Measurements from ENCODE around the gene MT2A.

GRCh38 chr16:56577300-56577625 lies 31.1 kb upstream of the MT2A start:
- TF ChIP-seq, protein P1, sequence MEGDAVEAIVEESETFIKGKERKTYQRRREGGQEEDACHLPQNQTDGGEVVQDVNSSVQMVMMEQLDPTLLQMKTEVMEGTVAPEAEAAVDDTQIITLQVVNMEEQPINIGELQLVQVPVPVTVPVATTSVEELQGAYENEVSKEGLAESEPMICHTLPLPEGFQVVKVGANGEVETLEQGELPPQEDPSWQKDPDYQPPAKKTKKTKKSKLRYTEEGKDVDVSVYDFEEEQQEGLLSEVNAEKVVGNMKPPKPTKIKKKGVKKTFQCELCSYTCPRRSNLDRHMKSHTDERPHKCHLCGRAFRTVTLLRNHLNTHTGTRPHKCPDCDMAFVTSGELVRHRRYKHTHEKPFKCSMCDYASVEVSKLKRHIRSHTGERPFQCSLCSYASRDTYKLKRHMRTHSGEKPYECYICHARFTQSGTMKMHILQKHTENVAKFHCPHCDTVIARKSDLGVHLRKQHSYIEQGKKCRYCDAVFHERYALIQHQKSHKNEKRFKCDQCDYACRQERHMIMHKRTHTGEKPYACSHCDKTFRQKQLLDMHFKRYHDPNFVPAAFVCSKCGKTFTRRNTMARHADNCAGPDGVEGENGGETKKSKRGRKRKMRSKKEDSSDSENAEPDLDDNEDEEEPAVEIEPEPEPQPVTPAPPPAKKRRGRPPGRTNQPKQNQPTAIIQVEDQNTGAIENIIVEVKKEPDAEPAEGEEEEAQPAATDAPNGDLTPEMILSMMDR (IDR thresholded peaks at IDR 0.05): peak in 1 of 3 experiments; percentile 2
- no peak for TF ChIP-seq POLR2A (IDR thresholded peaks at IDR 0.05)
